Suprapubic skin (tissue), 3 donors: ENCODE results near the gene RALGPS1.

ENCODE experiments used
- POLR2A ChIP-seq, 2 donors: fragments of 450-650 bp; IDR thresholded peaks; one replicate each; pipeline ENCODE4 v1.6.1; 2017; ENCODE audit warnings: antibody characterized with exemption in 2 of 2, mild to moderate bottlenecking in 2 of 2, moderate library complexity in 2 of 2
- TF ChIP-seq, protein P1 (sequence below), 2 donors: fragments of 200-600 bp in 1 of 2; fragments of 450-650 bp in 1 of 2; sonication (generic) in 1 of 2; IDR thresholded peaks; one replicate each; pipeline ENCODE4 v1.5.1; 2016 to 2019; ENCODE audit warnings: antibody characterized with exemption in 2 of 2, mild to moderate bottlenecking in 1 of 2, moderate library complexity in 1 of 2

- TF ChIP-seq, protein P1, sequence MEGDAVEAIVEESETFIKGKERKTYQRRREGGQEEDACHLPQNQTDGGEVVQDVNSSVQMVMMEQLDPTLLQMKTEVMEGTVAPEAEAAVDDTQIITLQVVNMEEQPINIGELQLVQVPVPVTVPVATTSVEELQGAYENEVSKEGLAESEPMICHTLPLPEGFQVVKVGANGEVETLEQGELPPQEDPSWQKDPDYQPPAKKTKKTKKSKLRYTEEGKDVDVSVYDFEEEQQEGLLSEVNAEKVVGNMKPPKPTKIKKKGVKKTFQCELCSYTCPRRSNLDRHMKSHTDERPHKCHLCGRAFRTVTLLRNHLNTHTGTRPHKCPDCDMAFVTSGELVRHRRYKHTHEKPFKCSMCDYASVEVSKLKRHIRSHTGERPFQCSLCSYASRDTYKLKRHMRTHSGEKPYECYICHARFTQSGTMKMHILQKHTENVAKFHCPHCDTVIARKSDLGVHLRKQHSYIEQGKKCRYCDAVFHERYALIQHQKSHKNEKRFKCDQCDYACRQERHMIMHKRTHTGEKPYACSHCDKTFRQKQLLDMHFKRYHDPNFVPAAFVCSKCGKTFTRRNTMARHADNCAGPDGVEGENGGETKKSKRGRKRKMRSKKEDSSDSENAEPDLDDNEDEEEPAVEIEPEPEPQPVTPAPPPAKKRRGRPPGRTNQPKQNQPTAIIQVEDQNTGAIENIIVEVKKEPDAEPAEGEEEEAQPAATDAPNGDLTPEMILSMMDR (IDR thresholded peaks at IDR 0.05): no peak
- TF ChIP-seq POLR2A (IDR thresholded peaks at IDR 0.05): no peak
Observed at GRCh38 chr9:127107929-127108876, 193.6 kb downstream of the RALGPS1 start.
